Esophagus muscularis mucosa (tissue), 4 donors: ENCODE results near the gene SPP1.

Experiments used
- CTCF ChIP-seq, 3 experiments: fragments of 200-600 bp in 2 of 3; fragments of 450-650 bp in 1 of 3; sonication (generic) in 2 of 3; IDR thresholded peaks; one replicate each; pipeline ENCODE4 v1.5.1; 2017 to 2019; ENCODE audit warnings: antibody characterized with exemption in 3 of 3, mild to moderate bottlenecking in 2 of 3, moderate library complexity in 1 of 3
- EP300 ChIP-seq: sonication (generic); formaldehyde crosslinking; IDR thresholded peaks from one replicate; pipeline ENCODE4 v1.6.1; 2017; ENCODE audit warnings: antibody characterized with exemption
- POLR2A ChIP-seq: fragments of 450-650 bp; IDR thresholded peaks from one replicate; pipeline ENCODE4 v1.6.1; 2017; ENCODE audit warnings: antibody characterized with exemption, moderate library complexity, mild to moderate bottlenecking, low read depth

- TF ChIP-seq CTCF (IDR thresholded peaks at IDR 0.05) (no peak), POLR2A (no peak), EP300 (no peak)
These were observed 42.8 kb upstream of the SPP1 start for GRCh38 chr4:87932718-87933141.
